A549 (cell line): ENCODE data around the gene SEPTIN1.

Experiments
- EP300 ChIP-seq, 2 experiments: fragments of >200 bp; sonication (Bioruptor Twin); formaldehyde crosslinking; IDR thresholded peaks; 2 replicates in 1 of 2; 3 replicates in 1 of 2; pipeline ENCODE4 v1.6.1; 2016 to 2017
- ESRRA ChIP-seq: fragments of 150-350 bp; IDR thresholded peaks from 2 replicates; pipeline ENCODE4 v1.6.1; 2014; ENCODE audit warnings: mild to moderate bottlenecking, low read length, borderline replicate concordance
- GATA3 ChIP-seq: IDR thresholded peaks from 2 replicates; pipeline ENCODE4 v1.6.1; 2012; ENCODE audit warnings: borderline replicate concordance
- JUNB ChIP-seq: fragments of >200 bp; sonication (Bioruptor Twin); formaldehyde crosslinking; IDR thresholded peaks from 2 replicates; pipeline ENCODE4 v1.6.1; 2016
- POLR2A ChIP-seq: IDR thresholded peaks from 2 replicates; pipeline ENCODE4 v1.6.1; 2012; ENCODE audit warnings: mild to moderate bottlenecking, low read length
- RAD21 ChIP-seq, 2 experiments: fragments of >200 bp in 1 of 2; sonication (Bioruptor Twin) in 1 of 2; formaldehyde crosslinking in 1 of 2; IDR thresholded peaks in 1 of 2; conservative IDR thresholded peaks in 1 of 2; 2 replicates in 1 of 2; 3 replicates in 1 of 2; pipeline ENCODE4 v1.6.1; 2012 to 2018; ENCODE audit warnings: inconsistent platforms in 1 of 2
- RCOR1 ChIP-seq: fragments of 150-350 bp; IDR thresholded peaks from 2 replicates; pipeline ENCODE4 v1.6.1; 2014; ENCODE audit warnings: antibody characterized with exemption, low read length, low read depth
- TF ChIP-seq, protein P1 (sequence below): fragments of >200 bp; sonication (Bioruptor Twin); formaldehyde crosslinking; IDR thresholded peaks from 3 replicates; pipeline ENCODE4 v1.5.1; 2016
- TF ChIP-seq, protein P2 (sequence below): IDR thresholded peaks from 2 replicates; pipeline ENCODE4 v1.6.1; 2012

DNA sequence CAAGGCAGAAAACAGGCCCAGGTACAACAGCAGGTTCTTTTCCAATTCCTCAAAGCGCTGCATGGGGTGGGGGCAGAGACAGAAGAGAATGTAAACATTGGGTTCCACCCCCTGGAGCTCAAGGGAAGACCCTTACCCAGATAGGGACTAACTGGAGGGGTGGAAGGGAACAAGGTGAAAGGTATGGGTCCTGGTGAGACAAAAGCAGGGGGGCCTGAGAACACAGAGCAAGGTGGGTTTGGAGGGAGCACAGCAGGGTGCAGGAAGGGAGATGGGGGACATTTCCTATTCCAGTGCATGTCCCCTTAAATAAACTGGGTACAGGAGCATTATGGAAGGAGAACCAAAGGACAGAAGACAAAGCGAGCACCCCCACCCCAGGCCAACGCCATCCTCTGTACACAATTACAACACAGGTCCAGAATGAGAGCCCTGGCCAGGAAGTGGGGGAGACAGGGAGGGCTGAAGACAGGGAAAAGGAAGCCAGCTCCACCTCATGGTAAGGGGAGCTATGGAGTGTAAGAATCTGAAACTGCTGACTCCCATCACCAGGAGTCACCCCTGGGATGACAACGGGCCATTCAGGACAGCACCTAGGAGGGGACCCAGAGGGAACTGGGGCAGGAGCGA is 25.2 kb downstream of the SEPTIN1 start:
- TF ChIP-seq, protein P1, sequence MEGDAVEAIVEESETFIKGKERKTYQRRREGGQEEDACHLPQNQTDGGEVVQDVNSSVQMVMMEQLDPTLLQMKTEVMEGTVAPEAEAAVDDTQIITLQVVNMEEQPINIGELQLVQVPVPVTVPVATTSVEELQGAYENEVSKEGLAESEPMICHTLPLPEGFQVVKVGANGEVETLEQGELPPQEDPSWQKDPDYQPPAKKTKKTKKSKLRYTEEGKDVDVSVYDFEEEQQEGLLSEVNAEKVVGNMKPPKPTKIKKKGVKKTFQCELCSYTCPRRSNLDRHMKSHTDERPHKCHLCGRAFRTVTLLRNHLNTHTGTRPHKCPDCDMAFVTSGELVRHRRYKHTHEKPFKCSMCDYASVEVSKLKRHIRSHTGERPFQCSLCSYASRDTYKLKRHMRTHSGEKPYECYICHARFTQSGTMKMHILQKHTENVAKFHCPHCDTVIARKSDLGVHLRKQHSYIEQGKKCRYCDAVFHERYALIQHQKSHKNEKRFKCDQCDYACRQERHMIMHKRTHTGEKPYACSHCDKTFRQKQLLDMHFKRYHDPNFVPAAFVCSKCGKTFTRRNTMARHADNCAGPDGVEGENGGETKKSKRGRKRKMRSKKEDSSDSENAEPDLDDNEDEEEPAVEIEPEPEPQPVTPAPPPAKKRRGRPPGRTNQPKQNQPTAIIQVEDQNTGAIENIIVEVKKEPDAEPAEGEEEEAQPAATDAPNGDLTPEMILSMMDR, result no peak
- TF ChIP-seq POLR2A (no peak), RCOR1 (no peak), ESRRA (no peak), EP300 (IDR thresholded peaks at IDR 0.05) (no peak), RAD21 (conservative IDR thresholded peaks at IDR 0.05 in 1 of 2, IDR thresholded peaks at IDR 0.05 in 1 of 2) (no peak), JUNB (no peak), GATA3 (no peak)
- TF ChIP-seq, protein P2, sequence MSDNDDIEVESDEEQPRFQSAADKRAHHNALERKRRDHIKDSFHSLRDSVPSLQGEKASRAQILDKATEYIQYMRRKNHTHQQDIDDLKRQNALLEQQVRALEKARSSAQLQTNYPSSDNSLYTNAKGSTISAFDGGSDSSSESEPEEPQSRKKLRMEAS, result no peak
